HCT116 (cell line): ENCODE data around the gene ARHGEF3. TPM values are rescaled to one million over a fixed set of nuclear protein-coding genes. Genes with fewer than 3 reads are reported as not detected.

ENCODE experiments used
- ATAC-seq: fragments of 200-7000 bp; cut with Tn5 transposase; 2 replicates; pipeline ENCODE4 v1.9.1; 2020; ENCODE audit warnings: mild to moderate bottlenecking, moderate library complexity
- BruUV-seq: library from RNA; stranded (reverse); fragments of 400-500 nt; replicated peaks from 2 replicates; lab custom pipeline; 2021; lab: Mats Ljungman, UMichigan
- CTCF ChIA-PET: fragments of 300-600 bp; sonication (Branson Sonifier 250); formaldehyde crosslinking; loops from one replicate; lab custom pipeline; 2021; ENCODE audit warnings: antibody characterized with exemption; lab: Charles Lee
- POLR2A ChIA-PET: fragments of 300-600, 350-600 bp; sonication (Branson Sonifier 250); formaldehyde crosslinking; loops from one replicate; lab custom pipeline; 2021; ENCODE audit warnings: antibody characterized with exemption; lab: Charles Lee
- RAD21 ChIA-PET, 2 experiments: fragments of 300-600 bp; sonication (Branson Sonifier 250); formaldehyde crosslinking; loops; one replicate each; lab custom pipeline; 2023; ENCODE audit warnings: low total read pairs in 2 of 2; ENCODE audit not compliant: uncharacterized antibody in 2 of 2, unreplicated experiment in 2 of 2, low non-redundant PET in 1 of 2; lab: Charles Lee
- DNase-seq: peaks from one replicate; pipeline ENCODE4 v3.0.0-alpha.2; 2010; ENCODE audit warnings: low read depth, low spot score
- H2AFZ ChIP-seq: fragments of 200-600 bp; shearing (Covaris generic), sonication (generic); 2 replicates; pipeline ENCODE4 v1.6.1; 2017; ENCODE audit warnings: low read depth, mixed run types, mixed read lengths, antibody characterized with exemption, low read length; ENCODE audit not compliant: poor library complexity, severe bottlenecking
- H3K27ac ChIP-seq: 2 replicates; pipeline ENCODE4 v1.5.1; 2012; ENCODE audit warnings: low read depth, low read length
- H3K27me3 ChIP-seq: fragments of 200-600 bp; sonication (generic); 2 replicates; pipeline ENCODE4 v1.6.1; 2016; ENCODE audit warnings: mixed run types, low read length, mixed read lengths; ENCODE audit not compliant: insufficient read depth
- H3K36me3 ChIP-seq, 2 experiments: fragments of 200-500 bp in 1 of 2; fragments of 200-600 bp in 1 of 2; sonication (Bioruptor generic) in 1 of 2; sonication (generic) in 1 of 2; 2 replicates each; pipeline versions ENCODE4 v1.5.1 to v1.6.1; 2014 to 2016; ENCODE audit warnings: low read length in 2 of 2, inconsistent platforms in 1 of 2, mixed read lengths in 1 of 2, mixed run types in 1 of 2; ENCODE audit not compliant: insufficient read depth in 2 of 2, control insufficient read depth in 1 of 2
- H3K4me1 ChIP-seq, 2 experiments: fragments of 200-600 bp in 1 of 2; sonication (generic) in 1 of 2; 2 replicates each; pipeline versions ENCODE4 v1.5.1 to v1.6.1; 2012 to 2017; ENCODE audit warnings: low read length in 2 of 2, inconsistent platforms in 1 of 2, mild to moderate bottlenecking in 1 of 2, mixed read lengths in 1 of 2, mixed run types in 1 of 2, moderate library complexity in 1 of 2; ENCODE audit not compliant: insufficient read depth in 2 of 2, control insufficient read depth in 1 of 2
- H3K4me2 ChIP-seq: fragments of 200-600 bp; sonication (generic); 2 replicates; pipeline ENCODE4 v1.6.1; 2017; ENCODE audit warnings: mixed run types, low read length, mixed read lengths
- H3K4me3 ChIP-seq, 2 experiments: fragments of 200-600 bp in 1 of 2; sonication (generic) in 1 of 2; replicated peaks in 1 of 2; 2 replicates each; pipeline ENCODE4 v1.5.1; 2011 to 2016; ENCODE audit warnings: low read length in 2 of 2, control low read depth in 1 of 2, low read depth in 1 of 2, mild to moderate bottlenecking in 1 of 2, mixed read lengths in 1 of 2, mixed run types in 1 of 2
- H3K79me2 ChIP-seq: fragments of 200-600 bp; sonication (generic); 2 replicates; pipeline ENCODE4 v1.6.1; 2017; ENCODE audit warnings: mild to moderate bottlenecking, mixed run types, low read length, moderate library complexity, mixed read lengths; ENCODE audit not compliant: insufficient read depth
- H3K9ac ChIP-seq: fragments of 200-600 bp; sonication (generic); 2 replicates; pipeline ENCODE4 v1.6.1; 2016; ENCODE audit warnings: low read length, mixed read lengths
- H3K9me2 ChIP-seq: fragments of 200-600 bp; sonication (generic), shearing (Covaris generic); 2 replicates; pipeline ENCODE4 v1.6.1; 2017; ENCODE audit warnings: mixed run types, mild to moderate bottlenecking, moderate library complexity; ENCODE audit not compliant: insufficient read depth
- H3K9me3 ChIP-seq, 2 experiments: fragments of 200-500 bp in 1 of 2; fragments of 200-600 bp in 1 of 2; sonication (Bioruptor generic) in 1 of 2; sonication (generic) in 1 of 2; 2 replicates each; pipeline ENCODE4 v1.6.1; 2014 to 2017; ENCODE audit warnings: low read length in 2 of 2, mixed read lengths in 2 of 2, inconsistent platforms in 1 of 2, low read depth in 1 of 2, mild to moderate bottlenecking in 1 of 2, mixed run types in 1 of 2, moderate library complexity in 1 of 2; ENCODE audit not compliant: control insufficient read depth in 1 of 2, insufficient read depth in 1 of 2
- H4K20me1 ChIP-seq: fragments of 200-600 bp; sonication (generic), shearing (Covaris generic); 2 replicates; pipeline ENCODE4 v1.6.1; 2017; ENCODE audit warnings: mixed run types, mild to moderate bottlenecking, moderate library complexity; ENCODE audit not compliant: insufficient read depth
- ATF3 ChIP-seq: IDR thresholded peaks from 2 replicates; pipeline ENCODE4 v1.6.1; 2012
- JUND ChIP-seq: IDR thresholded peaks from 2 replicates; pipeline ENCODE4 v1.6.1; 2012
- POLR2AphosphoS5 ChIP-seq: IDR thresholded peaks from 2 replicates; pipeline ENCODE4 v1.6.1; 2011; ENCODE audit warnings: mild to moderate bottlenecking, low read depth, low read length, moderate library complexity
- RAD21 ChIP-seq: IDR thresholded peaks from 2 replicates; pipeline ENCODE4 v1.6.1; 2012; ENCODE audit warnings: low read depth, mild to moderate bottlenecking
- REST ChIP-seq: IDR thresholded peaks from 2 replicates; pipeline ENCODE4 v1.6.1; 2012; ENCODE audit warnings: low read depth
- SRF ChIP-seq: IDR thresholded peaks from 2 replicates; pipeline ENCODE4 v1.6.1; 2012; ENCODE audit warnings: low read depth
- ZBTB33 ChIP-seq: IDR thresholded peaks from 2 replicates; pipeline ENCODE4 v1.6.1; 2011; ENCODE audit warnings: mild to moderate bottlenecking, low read length, moderate library complexity; ENCODE audit not compliant: insufficient replicate concordance; ENCODE audit errors: extremely low read depth
- intact Hi-C: fragments of 100-400 bp; cut with micrococcal nuclease; formaldehyde crosslinking; loops from 2 replicates; pipeline ENCODE4 v1.10.0; 2022
- total RNA-seq: library from RNA; stranded (reverse); gene quantifications from one replicate; pipeline ENCODE4 v1.2.1, GENCODE V29; 2021; ENCODE audit not compliant: unreplicated experiment

The ARHGEF3 gene
- total RNA-seq, 1 experiment from 2014 or later, result 18.1 TPM

GRCh38 chr3:56754741-56755417, 46.9 kb downstream of the ARHGEF3 start:
- H2AFZ ChIP-seq, result no peak overlapping the region
- no peaks in the 10 kb centered on the region for H3K9me2 ChIP-seq
- POLR2A ChIA-PET, result no interaction called here
- CTCF ChIA-PET, result no interaction called here
- TF ChIP-seq POLR2AphosphoS5, result no peak
- TF ChIP-seq ATF3, result no peak
- no peak for TF ChIP-seq JUND
- no peak for TF ChIP-seq SRF
- no peak for TF ChIP-seq RAD21
- no peak for TF ChIP-seq ZBTB33
- TF ChIP-seq REST, result no peak
- intact Hi-C loops, result no loop called here
- peaks cover 11 to 15% of the 10 kb centered on the region in 2 experiments for H3K4me1 ChIP-seq
- ATAC-seq (no peak), DNase-seq (no peak)
- RAD21 ChIA-PET, result no interaction called here
- no peak overlapping the region for H3K9ac ChIP-seq
- no peaks in the 10 kb centered on the region for H3K9me3 ChIP-seq
- no peak overlapping the region for H3K4me3 ChIP-seq
- no peaks in the 10 kb centered on the region for H3K79me2 ChIP-seq
- no peaks in the 10 kb centered on the region for H3K27me3 ChIP-seq
- H3K36me3 ChIP-seq, result peaks cover 0 to 11% of the 10 kb centered on the region in 2 experiments; a peak in 1 of 4 replicates
- H4K20me1 ChIP-seq, result no peaks in the 10 kb centered on the region
- no TSS peak for BruUV-seq
- no peak overlapping the region for H3K27ac ChIP-seq
- H3K4me2 ChIP-seq, result no peak overlapping the region
